DMS 273 (cell line): ENCODE results near the gene GNL3L.
A peak's percentile ranks its signal among the peaks of the same experiment; 100 is the strongest.
"Not testable (repeated sequence)": the region's sequence is repeated elsewhere in the genome, so short reads cannot be mapped to it uniquely, and the experiment has no call there.

Experiments
- DNase-seq: peaks from one replicate; lab custom pipeline; 2025; ENCODE audit not compliant: unreplicated experiment; lab: John Stamatoyannopoulos, UW

The GNL3L gene

GRCh38 chrX:54529552-54530356 is at the start of gene GNL3L:
Gene GNL3L (plus strand): TSS chrX:54530219. CDS start chrX:54532567, 2,348 bp downstream.
- DNase-seq: peak; percentile 95

- DNase-seq: peak; percentile 84
These were observed 47.0 kb upstream of the GNL3L start for GRCh38 chrX:54482839-54483593.

GRCh38 chrX:54483946-54484345 is 46.1 kb upstream of the GNL3L start:
- DNase-seq: peak; percentile 48

GRCh38 chrX:54484666-54485065 is 45.4 kb upstream of the GNL3L start:
- peak; percentile 14 for DNase-seq

GRCh38 chrX:54489819-54490218 is 40.2 kb upstream of the GNL3L start:
- not testable (repeated sequence) for DNase-seq

- peak; percentile 12 for DNase-seq
These were observed 37.7 kb upstream of the GNL3L start for GRCh38 chrX:54492340-54492739.

GRCh38 chrX:54494166-54494988 is 35.6 kb upstream of the GNL3L start:
- DNase-seq: no peak

GRCh38 chrX:54494989-54495813 is 34.8 kb upstream of the GNL3L start:
- peak; percentile 58 for DNase-seq

- DNase-seq: peak; percentile 87
These were observed 34.1 kb upstream of the GNL3L start, which contains the start of gene FGD1 for GRCh38 chrX:54495814-54496516. Gene FGD1 (minus strand): TSS chrX:54496234. CDS start chrX:54495432, 802 bp downstream.

GRCh38 chrX:54496517-54496852 is 33.5 kb upstream of the GNL3L start:
- DNase-seq: peak; percentile 47

- no peak for DNase-seq
These were observed 33.1 kb upstream of the GNL3L start for GRCh38 chrX:54496936-54497335.

- DNase-seq: no peak
These were observed 20.6 kb upstream of the GNL3L start for GRCh38 chrX:54509400-54509799.

- DNase-seq: peak; percentile 82
These were observed 868 bp upstream of the GNL3L start for GRCh38 chrX:54529151-54529550.

- DNase-seq: no peak
These were observed 410 bp downstream of the GNL3L start for GRCh38 chrX:54530357-54530900.

GRCh38 chrX:54534271-54534670 is 4.3 kb downstream of the GNL3L start:
- DNase-seq: no peak

GRCh38 chrX:54540289-54540688 is 10.3 kb downstream of the GNL3L start:
- DNase-seq: peak; percentile 15

GRCh38 chrX:54542239-54542638 is 12.2 kb downstream of the GNL3L start:
- DNase-seq: not testable (repeated sequence)

- DNase-seq: no peak
These were observed 20.8 kb downstream of the GNL3L start for GRCh38 chrX:54550821-54551220.

GRCh38 chrX:54551801-54552200 is 21.8 kb downstream of the GNL3L start:
- no peak for DNase-seq
